ENCODE results near the gene TNC.

TNC gene

GRCh38 chr9:115117999-115118878, at the start of gene TNC:
TSS of gene TNC (minus strand) at chr9:115118157. CDS start at chr9:115091018, 27,139 bp downstream.
- no peak for DNase-seq (ENCODE audit: low read depth in 1 of 2, low spot score in 1 of 2)

- DNase-seq (ENCODE audit: low read depth in 1 of 2, low spot score in 1 of 2): no peak
These were observed 49.2 kb upstream of the TNC start for GRCh38 chr9:115167175-115167574.

GRCh38 chr9:115165233-115165632, 47.3 kb upstream of the TNC start:
- DNase-seq (ENCODE audit: low read depth in 1 of 2, low spot score in 1 of 2): no peak

GRCh38 chr9:115164511-115164974, 46.6 kb upstream of the TNC start:
- no peak for DNase-seq (ENCODE audit: low read depth in 1 of 2, low spot score in 1 of 2)

GRCh38 chr9:115162946-115163345, 45.0 kb upstream of the TNC start:
- no peak for DNase-seq (ENCODE audit: low read depth in 1 of 2, low spot score in 1 of 2)

- no peak for DNase-seq (ENCODE audit: low read depth in 1 of 2, low spot score in 1 of 2)
These were observed 43.5 kb upstream of the TNC start for GRCh38 chr9:115161446-115161845.

GRCh38 chr9:115158661-115159481, 40.9 kb upstream of the TNC start:
- no peak for DNase-seq (ENCODE audit: low read depth in 1 of 2, low spot score in 1 of 2)

- no peak for DNase-seq (ENCODE audit: low read depth in 1 of 2, low spot score in 1 of 2)
These were observed 39.3 kb upstream of the TNC start for GRCh38 chr9:115157245-115157674.

GRCh38 chr9:115155037-115155436, 37.1 kb upstream of the TNC start:
- DNase-seq (ENCODE audit: low read depth in 1 of 2, low spot score in 1 of 2): no peak

GRCh38 chr9:115154617-115155016, 36.7 kb upstream of the TNC start:
- DNase-seq (ENCODE audit: low read depth in 1 of 2, low spot score in 1 of 2): no peak

GRCh38 chr9:115152281-115152820, 34.4 kb upstream of the TNC start:
- DNase-seq (ENCODE audit: low read depth in 1 of 2, low spot score in 1 of 2): no peak

- no peak for DNase-seq (ENCODE audit: low read depth in 1 of 2, low spot score in 1 of 2)
These were observed 30.8 kb upstream of the TNC start for GRCh38 chr9:115148721-115149120.

GRCh38 chr9:115146581-115147021, 28.6 kb upstream of the TNC start:
- no peak for DNase-seq (ENCODE audit: low read depth in 1 of 2, low spot score in 1 of 2)

- DNase-seq (ENCODE audit: low read depth in 1 of 2, low spot score in 1 of 2): no peak
These were observed 26.7 kb upstream of the TNC start for GRCh38 chr9:115144706-115145105.

- no peak for DNase-seq (ENCODE audit: low read depth in 1 of 2, low spot score in 1 of 2)
These were observed 25.7 kb upstream of the TNC start for GRCh38 chr9:115143689-115144088.

- no peak for DNase-seq (ENCODE audit: low read depth in 1 of 2, low spot score in 1 of 2)
These were observed 24.7 kb upstream of the TNC start for GRCh38 chr9:115142517-115143270.

GRCh38 chr9:115142090-115142489, 24.1 kb upstream of the TNC start:
- DNase-seq (ENCODE audit: low read depth in 1 of 2, low spot score in 1 of 2): no peak

GRCh38 chr9:115141612-115142011, 23.7 kb upstream of the TNC start:
- DNase-seq (ENCODE audit: low read depth in 1 of 2, low spot score in 1 of 2): no peak

- DNase-seq (ENCODE audit: low read depth in 1 of 2, low spot score in 1 of 2): no peak
These were observed 20.2 kb upstream of the TNC start for GRCh38 chr9:115138151-115138550.

GRCh38 chr9:115137526-115137925, 19.6 kb upstream of the TNC start:
- no peak for DNase-seq (ENCODE audit: low read depth in 1 of 2, low spot score in 1 of 2)

All from activated T-helper 1 cell treated with anti-CD3 and anti-CD28 coated beads, Interleukin-2, amount 50 U/mL, for 16 hours (primary cell).